NCI-H187 treated with DMSO at 0.1 percent for 48 hours (cell line): ENCODE data around the gene VTCN1.
"Not testable (repeated sequence)": the region's sequence is repeated elsewhere in the genome, so short reads cannot be mapped to it uniquely, and the experiment has no call there.

Experiments
- DNase-seq: peaks from one replicate; lab custom pipeline; 2025; lab: John Stamatoyannopoulos, UW

Gene VTCN1

GRCh38 chr1:117123274-117123673 lies 87.5 kb downstream of the VTCN1 start:
- no peak for DNase-seq

GRCh38 chr1:117122330-117123025 lies 88.2 kb downstream of the VTCN1 start:
- DNase-seq, result no peak

GRCh38 chr1:117121589-117122329 lies 89.0 kb downstream of the VTCN1 start, which contains the start of gene TRIM45:
Gene TRIM45, minus strand, starts transcription at chr1:117121749. Its CDS starts 548 bp downstream, at chr1:117121201.
- peak; percentile 80 for DNase-seq

- no peak for DNase-seq
Measured at GRCh38 chr1:117120774-117121588, 89.7 kb downstream of the VTCN1 start.

- DNase-seq, result not testable (repeated sequence)
Measured at GRCh38 chr1:117119144-117119543, 91.6 kb downstream of the VTCN1 start.

GRCh38 chr1:117118137-117118536 lies 92.6 kb downstream of the VTCN1 start:
- DNase-seq, result no peak

GRCh38 chr1:117117697-117118096 lies 93.0 kb downstream of the VTCN1 start:
- no peak for DNase-seq

- DNase-seq, result no peak
Measured at GRCh38 chr1:117116784-117117130, 94.0 kb downstream of the VTCN1 start.

GRCh38 chr1:117116090-117116783 lies 94.5 kb downstream of the VTCN1 start:
- no peak for DNase-seq

- DNase-seq, result no peak
Measured at GRCh38 chr1:117114877-117115276, 95.8 kb downstream of the VTCN1 start.

GRCh38 chr1:117113199-117113598 lies 97.5 kb downstream of the VTCN1 start:
- DNase-seq, result no peak

- DNase-seq, result peak; percentile 93
Measured at GRCh38 chr1:117112047-117112717, 98.5 kb downstream of the VTCN1 start.

GRCh38 chr1:117110774-117111173 lies 100.0 kb downstream of the VTCN1 start:
- DNase-seq, result no peak

GRCh38 chr1:117107364-117107763 lies 103.4 kb downstream of the VTCN1 start:
- no peak for DNase-seq

GRCh38 chr1:117106478-117106877 lies 104.2 kb downstream of the VTCN1 start:
- no peak for DNase-seq

GRCh38 chr1:117105722-117106121 lies 105.0 kb downstream of the VTCN1 start:
- no peak for DNase-seq

- DNase-seq, result no peak
Measured at GRCh38 chr1:117104986-117105385, 105.7 kb downstream of the VTCN1 start.

- not testable (repeated sequence) for DNase-seq
Measured at GRCh38 chr1:117101858-117102257, 108.9 kb downstream of the VTCN1 start.

- DNase-seq, result no peak
Measured at GRCh38 chr1:117101334-117101733, 109.4 kb downstream of the VTCN1 start.

- DNase-seq, result no peak
Measured at GRCh38 chr1:117098287-117098890, 112.3 kb downstream of the VTCN1 start.

- DNase-seq, result no peak
Measured at GRCh38 chr1:117097443-117097842, 113.3 kb downstream of the VTCN1 start.
